ENCODE results near the gene LCN1.

GRCh38 chr9:135490166-135490870 is 30.9 kb upstream of the LCN1 start:
- TF ChIP-seq, protein P1, sequence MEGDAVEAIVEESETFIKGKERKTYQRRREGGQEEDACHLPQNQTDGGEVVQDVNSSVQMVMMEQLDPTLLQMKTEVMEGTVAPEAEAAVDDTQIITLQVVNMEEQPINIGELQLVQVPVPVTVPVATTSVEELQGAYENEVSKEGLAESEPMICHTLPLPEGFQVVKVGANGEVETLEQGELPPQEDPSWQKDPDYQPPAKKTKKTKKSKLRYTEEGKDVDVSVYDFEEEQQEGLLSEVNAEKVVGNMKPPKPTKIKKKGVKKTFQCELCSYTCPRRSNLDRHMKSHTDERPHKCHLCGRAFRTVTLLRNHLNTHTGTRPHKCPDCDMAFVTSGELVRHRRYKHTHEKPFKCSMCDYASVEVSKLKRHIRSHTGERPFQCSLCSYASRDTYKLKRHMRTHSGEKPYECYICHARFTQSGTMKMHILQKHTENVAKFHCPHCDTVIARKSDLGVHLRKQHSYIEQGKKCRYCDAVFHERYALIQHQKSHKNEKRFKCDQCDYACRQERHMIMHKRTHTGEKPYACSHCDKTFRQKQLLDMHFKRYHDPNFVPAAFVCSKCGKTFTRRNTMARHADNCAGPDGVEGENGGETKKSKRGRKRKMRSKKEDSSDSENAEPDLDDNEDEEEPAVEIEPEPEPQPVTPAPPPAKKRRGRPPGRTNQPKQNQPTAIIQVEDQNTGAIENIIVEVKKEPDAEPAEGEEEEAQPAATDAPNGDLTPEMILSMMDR (IDR thresholded peaks at IDR 0.05) = no peak
- TF ChIP-seq EZH2phosphoT487 (IDR thresholded peaks at IDR 0.05) (no peak), EZH2 (IDR thresholded peaks at IDR 0.05) (no peak)

All from neural progenitor cell (in vitro differentiated cells).